AG08395 (cell line): ENCODE results near the gene TCF4.

ENCODE experiments used
- DNase-seq: peaks from one replicate; pipeline ENCODE4 v3.0.0; 2012; ENCODE audit warnings: mixed read lengths, low spot score

TCF4 gene

GRCh38 chr18:55585920-55586561 lies 2.0 kb downstream of the TCF4 start:
- no peak for DNase-seq

- no peak for DNase-seq
These were observed 2.7 kb downstream of the TCF4 start for GRCh38 chr18:55585065-55585919.

GRCh38 chr18:55584201-55584600 lies 3.8 kb downstream of the TCF4 start:
- no peak for DNase-seq

GRCh38 chr18:55582325-55582724 lies 5.7 kb downstream of the TCF4 start:
- no peak for DNase-seq

GRCh38 chr18:55579501-55580270 lies 8.3 kb downstream of the TCF4 start:
- no peak for DNase-seq

GRCh38 chr18:55577812-55578539 lies 10.0 kb downstream of the TCF4 start:
- DNase-seq: no peak

- DNase-seq: no peak
These were observed 12.0 kb downstream of the TCF4 start for GRCh38 chr18:55576001-55576400.

- DNase-seq: no peak
These were observed 12.9 kb downstream of the TCF4 start for GRCh38 chr18:55575066-55575465.

GRCh38 chr18:55573386-55573785 lies 14.6 kb downstream of the TCF4 start:
- no peak for DNase-seq

- DNase-seq: no peak
These were observed 17.0 kb downstream of the TCF4 start for GRCh38 chr18:55570966-55571365.

GRCh38 chr18:55566456-55566935 lies 21.5 kb downstream of the TCF4 start:
- DNase-seq: no peak

- no peak for DNase-seq
These were observed 28.3 kb downstream of the TCF4 start for GRCh38 chr18:55559739-55560138.

- DNase-seq: no peak
These were observed 30.8 kb downstream of the TCF4 start for GRCh38 chr18:55557211-55557610.

GRCh38 chr18:55555395-55556027 lies 32.5 kb downstream of the TCF4 start:
- DNase-seq: no peak

- DNase-seq: no peak
These were observed 35.3 kb downstream of the TCF4 start for GRCh38 chr18:55552526-55553189.

GRCh38 chr18:55551227-55551626 lies 36.8 kb downstream of the TCF4 start:
- no peak for DNase-seq

- DNase-seq: no peak
These were observed 37.5 kb downstream of the TCF4 start for GRCh38 chr18:55550471-55550870.

GRCh38 chr18:55549474-55550104 lies 38.4 kb downstream of the TCF4 start:
- DNase-seq: no peak

GRCh38 chr18:55547705-55548056 lies 40.3 kb downstream of the TCF4 start:
- DNase-seq: no peak
